Measurements from ENCODE around the gene CLASP1.

DNA sequence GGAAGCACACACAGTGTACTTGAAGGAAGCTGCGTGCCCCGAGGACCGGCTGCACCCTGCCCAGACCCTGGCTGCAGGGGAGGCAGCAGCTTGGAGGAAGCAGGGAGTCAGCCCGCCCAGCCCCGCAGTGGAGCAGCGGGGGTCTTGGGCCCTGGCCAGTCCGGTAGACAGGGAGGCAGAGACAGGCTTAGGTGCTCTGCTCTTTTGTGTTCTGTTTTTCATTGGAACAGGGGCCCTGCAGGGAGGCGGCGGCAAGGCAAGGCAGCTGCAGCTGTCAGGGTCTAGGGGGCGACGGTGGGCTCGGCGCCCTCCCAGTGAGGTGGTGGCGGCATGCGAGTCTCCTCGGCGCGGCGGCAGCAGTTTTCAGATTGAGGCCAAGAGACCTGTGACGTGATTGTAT, 311.0 kb downstream of the CLASP1 start:
- no peak for TF ChIP-seq POLR2A (IDR thresholded peaks at IDR 0.05)
- TF ChIP-seq, protein P1, sequence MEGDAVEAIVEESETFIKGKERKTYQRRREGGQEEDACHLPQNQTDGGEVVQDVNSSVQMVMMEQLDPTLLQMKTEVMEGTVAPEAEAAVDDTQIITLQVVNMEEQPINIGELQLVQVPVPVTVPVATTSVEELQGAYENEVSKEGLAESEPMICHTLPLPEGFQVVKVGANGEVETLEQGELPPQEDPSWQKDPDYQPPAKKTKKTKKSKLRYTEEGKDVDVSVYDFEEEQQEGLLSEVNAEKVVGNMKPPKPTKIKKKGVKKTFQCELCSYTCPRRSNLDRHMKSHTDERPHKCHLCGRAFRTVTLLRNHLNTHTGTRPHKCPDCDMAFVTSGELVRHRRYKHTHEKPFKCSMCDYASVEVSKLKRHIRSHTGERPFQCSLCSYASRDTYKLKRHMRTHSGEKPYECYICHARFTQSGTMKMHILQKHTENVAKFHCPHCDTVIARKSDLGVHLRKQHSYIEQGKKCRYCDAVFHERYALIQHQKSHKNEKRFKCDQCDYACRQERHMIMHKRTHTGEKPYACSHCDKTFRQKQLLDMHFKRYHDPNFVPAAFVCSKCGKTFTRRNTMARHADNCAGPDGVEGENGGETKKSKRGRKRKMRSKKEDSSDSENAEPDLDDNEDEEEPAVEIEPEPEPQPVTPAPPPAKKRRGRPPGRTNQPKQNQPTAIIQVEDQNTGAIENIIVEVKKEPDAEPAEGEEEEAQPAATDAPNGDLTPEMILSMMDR (IDR thresholded peaks at IDR 0.05): no peak
